Common myeloid progenitor, CD34-positive (primary cell): ENCODE results near the gene C3orf33.
"Not testable (repeated sequence)": the region's sequence is repeated elsewhere in the genome, so short reads cannot be mapped to it uniquely, and the experiment has no call there.

Experiments used
- CTCF ChIA-PET: fragments of 350-600 bp; sonication (Branson Sonifier 250); formaldehyde crosslinking; loops from one replicate; lab custom pipeline; 2021; ENCODE audit warnings: antibody characterized with exemption; lab: Charles Lee
- POLR2A ChIA-PET: fragments of 350-600 bp; sonication (Branson Sonifier 250); formaldehyde crosslinking; loops from one replicate; lab custom pipeline; 2021; ENCODE audit warnings: antibody characterized with exemption; lab: Charles Lee
- DNase-seq, 3 donors: peaks; one replicate each; pipeline versions ENCODE4 v3.0.0 to v3.0.0-alpha.2; 2013
- H3K27ac ChIP-seq, 2 experiments: 1 replicate in 1 of 2; 2 replicates in 1 of 2; pipeline ENCODE4 v1.7.0; 2013; ENCODE audit warnings: inconsistent platforms in 2 of 2, low read length in 2 of 2, mild to moderate bottlenecking in 2 of 2, low read depth in 1 of 2, moderate library complexity in 1 of 2; ENCODE audit not compliant: severe bottlenecking in 2 of 2, insufficient read depth in 1 of 2, poor library complexity in 1 of 2
- H3K27me3 ChIP-seq, 5 experiments: replicated peaks in 2 of 5; 1 replicate in 3 of 5; 2 replicates in 2 of 5; pipeline versions ENCODE4 v1.6.1 to v1.7.0; 2013; ENCODE audit warnings: low read length in 4 of 5, mild to moderate bottlenecking in 2 of 5, moderate library complexity in 2 of 5, inconsistent platforms in 1 of 5; ENCODE audit not compliant: insufficient read depth in 5 of 5, control insufficient read depth in 4 of 5
- H3K36me3 ChIP-seq, 4 experiments: 1 replicate in 2 of 4; 2 replicates in 2 of 4; pipeline versions ENCODE4 v1.6.1 to v1.7.0; 2013; ENCODE audit warnings: low read length in 3 of 4, control low read depth in 1 of 4, mild to moderate bottlenecking in 1 of 4; ENCODE audit not compliant: control insufficient read depth in 4 of 4, insufficient read depth in 4 of 4
- H3K4me1 ChIP-seq, 4 experiments: 1 replicate in 3 of 4; 2 replicates in 1 of 4; pipeline versions ENCODE4 v1.6.1 to v1.7.1; 2013; ENCODE audit warnings: low read length in 3 of 4, mild to moderate bottlenecking in 3 of 4, control low read depth in 1 of 4, inconsistent platforms in 1 of 4, moderate library complexity in 1 of 4; ENCODE audit not compliant: control insufficient read depth in 4 of 4, insufficient read depth in 4 of 4; ENCODE audit errors: control extremely low read depth in 1 of 4
- H3K4me3 ChIP-seq, 7 experiments: 1 replicate in 4 of 7; 2 replicates in 3 of 7; pipeline versions ENCODE4 v1.5.1 to v1.7.0; 2013; ENCODE audit warnings: mild to moderate bottlenecking in 7 of 7, low read length in 6 of 7, moderate library complexity in 6 of 7, inconsistent platforms in 2 of 7, low read depth in 2 of 7, control low read depth in 1 of 7; ENCODE audit not compliant: insufficient read depth in 4 of 7, control insufficient read depth in 1 of 7; ENCODE audit errors: extremely low read depth in 1 of 7
- H3K9me3 ChIP-seq, 5 experiments: 1 replicate in 4 of 5; 2 replicates in 1 of 5; pipeline versions ENCODE4 v1.6.1 to v1.7.1; 2013; ENCODE audit warnings: low read length in 4 of 5, mild to moderate bottlenecking in 2 of 5, inconsistent platforms in 1 of 5, low read depth in 1 of 5, moderate library complexity in 1 of 5; ENCODE audit not compliant: control insufficient read depth in 4 of 5, insufficient read depth in 2 of 5; ENCODE audit errors: control extremely low read depth in 1 of 5
- WGBS: methylation state at CpG from one replicate; pipeline ENCODE4 v1.1.5; 2013; ENCODE audit not compliant: insufficient coverage; 5-methylcytosine and 5-hydroxymethylcytosine counted together

The C3orf33 gene

DNA sequence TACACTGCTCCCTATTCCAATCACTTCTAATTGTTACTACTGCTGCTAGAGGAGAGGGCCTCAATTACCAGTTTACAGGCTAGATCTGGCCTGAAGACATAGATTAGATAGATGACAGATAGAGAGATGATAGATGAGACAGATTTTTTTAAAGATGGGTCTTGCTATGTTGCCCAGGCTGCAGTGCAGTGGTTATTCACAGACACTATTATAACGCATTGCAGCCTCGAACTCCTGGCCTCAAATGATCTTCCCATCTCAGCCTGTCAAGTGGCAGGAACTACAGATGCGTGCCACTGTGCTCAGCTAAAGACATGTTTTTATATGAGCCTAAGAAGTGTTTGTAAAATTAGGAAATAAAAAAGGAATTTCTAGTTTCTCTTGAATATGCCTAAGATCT lies 41.9 kb upstream of the C3orf33 start:
- DNase-seq, result no peak
- H3K27ac ChIP-seq, result no peak overlapping the region
- no peaks in the 10 kb centered on the region for H3K9me3 ChIP-seq
- CTCF ChIA-PET, result interaction anchor here (1.4 kb wide), 1 partner anchor 42 kb away, joined by 8 read pairs; the partner anchor contains the start of gene C3orf33
- WGBS, result 100% methylated on average over 1 of the region's 3 CpGs
- peaks cover 15 to 22% (median 16%) of the 10 kb centered on the region in 4 experiments for H3K4me1 ChIP-seq
- H3K27me3 ChIP-seq, result no peaks in the 10 kb centered on the region
- POLR2A ChIA-PET, result no interaction called here
- H3K36me3 ChIP-seq, result peaks cover 0 to 8% (median 3%) of the 10 kb centered on the region in 4 experiments
- no peak overlapping the region for H3K4me3 ChIP-seq

- H3K4me3 ChIP-seq, result no peak overlapping the region
- H3K27ac ChIP-seq, result no peak overlapping the region
- no peaks in the 10 kb centered on the region for H3K27me3 ChIP-seq
- whole genome bisulfite sequencing, result 86% methylated on average over 1 of the region's 3 CpGs
- H3K36me3 ChIP-seq, result peaks cover 0 to 8% (median 3%) of the 10 kb centered on the region in 4 experiments
- H3K4me1 ChIP-seq, result peaks cover 0 to 5% (median 0%) of the 10 kb centered on the region in 4 experiments
- CTCF ChIA-PET, result no interaction called here
- no peaks in the 10 kb centered on the region for H3K9me3 ChIP-seq
- DNase-seq, result no peak
- POLR2A ChIA-PET, result interaction anchor here (0.6 kb wide), 1 partner anchor 596 kb away, joined by 4 read pairs; no protein-coding TSS in a partner anchor
Measured at GRCh38 chr3:155846119-155846518, 40.0 kb upstream of the C3orf33 start.

DNA sequence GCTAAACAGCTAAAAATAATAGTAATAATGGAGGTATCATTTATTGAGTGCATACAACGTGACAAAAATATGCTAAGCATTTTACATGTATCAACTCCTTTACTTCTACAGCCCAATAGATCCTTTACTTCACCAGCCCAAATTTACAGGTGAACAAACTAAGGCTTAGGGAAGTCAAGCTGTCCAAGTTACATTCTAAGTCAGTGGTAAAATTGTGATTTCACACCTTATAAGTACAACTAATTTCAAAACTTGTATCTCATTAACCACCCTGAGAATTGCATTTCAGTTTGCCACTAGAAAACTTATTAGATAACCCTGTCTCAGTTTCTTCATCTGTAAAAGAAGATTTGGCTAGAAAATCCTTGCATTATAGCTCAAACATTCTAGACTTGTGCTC lies 37.5 kb upstream of the C3orf33 start:
- Histone ChIP-seq H3K27me3 (no peaks in the 10 kb centered on the region), H3K4me3 (no peak overlapping the region), H3K36me3 (peaks cover 0 to 6% (median 3%) of the 10 kb centered on the region in 4 experiments), H3K4me1 (no peaks in the 10 kb centered on the region), H3K27ac (no peak overlapping the region), H3K9me3 (no peaks in the 10 kb centered on the region)
- ChIA-PET POLR2A (interaction anchor here (0.6 to 1.1 kb wide), 2 partner anchors 10 to 19 kb away, joined by 3 to 7 read pairs; no protein-coding TSS in a partner anchor), CTCF (interaction anchor here (0.7 kb wide), 1 partner anchor 38 kb away, joined by 3 read pairs; the partner anchor contains the start of gene C3orf33)
- DNase-seq, result no peak
- WGBS, result no CpG with 5 or more reads among the region's 1 CpG

GRCh38 chr3:155835341-155836071 lies 29.4 kb upstream of the C3orf33 start:
- peak in 2 of 3 donors; percentile 20 to 44 for DNase-seq
- no peaks in the 10 kb centered on the region for H3K27me3 ChIP-seq
- no peak overlapping the region for H3K4me3 ChIP-seq
- H3K4me1 ChIP-seq, result peaks cover 0 to 3% (median 0%) of the 10 kb centered on the region in 4 experiments
- peaks cover 2 to 15% (median 8%) of the 10 kb centered on the region in 4 experiments for H3K36me3 ChIP-seq
- peaks cover 0 to 2% (median 0%) of the 10 kb centered on the region in 5 experiments for H3K9me3 ChIP-seq
- CTCF ChIA-PET, result no interaction called here
- H3K27ac ChIP-seq, result no peak overlapping the region
- POLR2A ChIA-PET, result no interaction called here
- 98% methylated on average over 9 of the region's 9 CpGs for WGBS

DNA sequence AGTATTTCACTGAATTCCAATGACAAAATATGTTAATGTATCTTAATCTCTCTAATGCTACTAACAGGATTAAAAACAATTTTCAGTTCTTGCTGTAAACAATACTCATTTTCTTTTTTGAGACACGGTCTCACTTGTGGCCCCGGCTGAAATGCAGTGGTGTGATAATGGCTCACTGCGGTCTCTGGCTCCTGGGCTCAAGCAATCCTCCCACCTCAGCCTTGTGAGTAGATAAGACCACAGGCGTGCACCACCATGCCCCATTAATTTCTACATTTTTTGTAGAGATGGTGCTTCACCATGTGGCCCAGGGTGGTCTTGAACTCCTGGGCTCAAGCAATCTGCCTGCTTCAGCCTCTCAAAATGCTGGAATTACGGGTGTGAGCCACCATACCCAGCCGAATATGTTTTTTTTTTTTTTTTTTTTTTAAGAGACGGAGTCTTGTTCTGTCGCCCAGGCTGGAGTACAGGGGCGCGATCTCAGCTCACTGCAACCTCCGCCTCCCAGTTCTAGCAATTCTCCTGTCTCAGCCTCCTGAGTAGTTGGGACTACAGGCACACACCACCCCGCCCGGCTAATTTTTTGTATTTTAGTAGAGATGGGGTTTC lies 22.5 kb upstream of the C3orf33 start:
- H3K27ac ChIP-seq, H3K4me1 ChIP-seq, DNase-seq, H3K9me3 ChIP-seq, CTCF ChIA-PET, H3K4me3 ChIP-seq, H3K27me3 ChIP-seq: not testable (repeated sequence)
- POLR2A ChIA-PET, result interaction anchor here (0.6 kb wide), 1 partner anchor 41 kb away, joined by 3 read pairs; no protein-coding TSS in a partner anchor
- 100% methylated on average over 7 of the region's 13 CpGs for WGBS
- peaks cover 7 to 16% (median 13%) of the 10 kb centered on the region in 4 experiments for H3K36me3 ChIP-seq

DNA sequence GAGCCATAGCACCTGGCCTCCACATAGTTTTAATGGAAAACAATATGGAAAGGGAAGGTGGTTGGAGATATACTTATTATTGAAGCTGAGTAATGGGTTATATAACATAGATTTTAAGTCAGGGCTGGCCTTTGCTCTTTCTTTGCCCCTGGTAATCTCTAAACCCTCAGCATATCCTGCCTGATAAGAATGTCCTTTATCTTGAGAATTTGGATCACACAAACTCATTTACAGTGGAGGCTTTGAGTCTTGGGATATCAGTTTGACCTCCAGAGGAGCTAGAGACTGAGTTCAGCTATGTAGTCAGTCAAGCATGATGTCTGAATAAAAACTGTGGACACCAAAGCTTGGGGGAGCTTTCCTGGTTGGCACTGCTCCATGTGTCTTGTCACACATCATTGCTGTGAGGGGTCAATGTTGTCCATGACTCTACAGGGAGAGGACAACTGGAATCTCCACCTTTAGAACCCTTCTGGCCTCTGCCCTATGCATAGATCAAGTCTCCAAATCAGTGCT lies 9.0 kb upstream of the C3orf33 start:
- no peak for DNase-seq
- H3K27me3 ChIP-seq, result no peaks in the 10 kb centered on the region
- no peak overlapping the region for H3K27ac ChIP-seq
- ChIA-PET POLR2A (interaction anchor here (0.6 kb wide), 1 partner anchor 16 kb away, joined by 3 read pairs; no protein-coding TSS in a partner anchor), CTCF (interaction anchor here (1.3 to 1.4 kb wide), 2 partner anchors 9 to 10 kb away, joined by 3 to 4 read pairs; partner anchors contain the start of gene C3orf33)
- H3K36me3 ChIP-seq, result no peaks in the 10 kb centered on the region
- H3K9me3 ChIP-seq, result no peaks in the 10 kb centered on the region
- no peak overlapping the region for H3K4me3 ChIP-seq
- H3K4me1 ChIP-seq, result no peaks in the 10 kb centered on the region

GRCh38 chr3:155813224-155813623 lies 7.1 kb upstream of the C3orf33 start:
- H3K27ac ChIP-seq, H3K4me1 ChIP-seq, H3K36me3 ChIP-seq, POLR2A ChIA-PET, DNase-seq, H3K4me3 ChIP-seq, CTCF ChIA-PET, H3K27me3 ChIP-seq, H3K9me3 ChIP-seq: not testable (repeated sequence)
